Gastrocnemius medialis (tissue), 4 donors: ENCODE data around the gene TJP3.

Experiments used
- CTCF ChIP-seq, 5 experiments: fragments of 450-650 bp in 3 of 5; fragments of 200-600 bp in 2 of 5; sonication (generic) in 2 of 5; IDR thresholded peaks in 4 of 5; conservative IDR thresholded peaks in 1 of 5; 1 replicate in 4 of 5; 2 replicates in 1 of 5; pipeline ENCODE4 v1.5.1; 2016 to 2019; ENCODE audit warnings: antibody characterized with exemption in 5 of 5, mild to moderate bottlenecking in 3 of 5, moderate library complexity in 3 of 5
- POLR2A ChIP-seq, 2 donors: fragments of 450-650 bp; IDR thresholded peaks; one replicate each; pipeline ENCODE4 v1.6.1; 2017; ENCODE audit warnings: antibody characterized with exemption in 2 of 2, mild to moderate bottlenecking in 2 of 2, moderate library complexity in 2 of 2

- TF ChIP-seq CTCF (IDR thresholded peaks at IDR 0.05 in 4 of 5, conservative IDR thresholded peaks at IDR 0.05 in 1 of 5) (no peak), POLR2A (IDR thresholded peaks at IDR 0.05) (no peak)
Observed at GRCh38 chr19:3716147-3716668, 8.0 kb downstream of the TJP3 start.
